HepG2 (cell line): ENCODE results near the gene NUDT9. TPM values are rescaled to one million over a fixed set of nuclear protein-coding genes. Genes with fewer than 3 reads are reported as not detected.

Experiments used
- BRD4 ChIP-seq: sonication (generic); formaldehyde crosslinking; IDR thresholded peaks from 2 replicates; pipeline ENCODE4 v1.4.0; 2020; ENCODE audit warnings: missing genetic modification reagents
- DPF2 ChIP-seq: sonication (generic); formaldehyde crosslinking; IDR thresholded peaks from 2 replicates; pipeline ENCODE4 v1.4.0; 2020; ENCODE audit warnings: mild to moderate bottlenecking, low read depth, missing genetic modification reagents, borderline replicate concordance
- GFI1 ChIP-seq: sonication (generic); formaldehyde crosslinking; IDR thresholded peaks from 2 replicates; pipeline ENCODE4 v1.5.0; 2020; ENCODE audit warnings: missing genetic modification reagents, mild to moderate bottlenecking, borderline replicate concordance
- HES4 ChIP-seq: sonication (generic); formaldehyde crosslinking; IDR thresholded peaks from 2 replicates; pipeline ENCODE4 v1.9.0; 2021; ENCODE audit warnings: mild to moderate bottlenecking, missing genetic modification reagents, borderline replicate concordance
- NFIB ChIP-seq: sonication (generic); formaldehyde crosslinking; IDR thresholded peaks from 2 replicates; pipeline ENCODE4 v1.9.0; 2021; ENCODE audit warnings: missing genetic modification reagents, mild to moderate bottlenecking, borderline replicate concordance
- NFIC ChIP-seq: IDR thresholded peaks from 2 replicates; pipeline ENCODE4 v1.6.1; 2012; ENCODE audit warnings: mild to moderate bottlenecking, low read length, inconsistent platforms
- NFYB ChIP-seq: sonication (generic); formaldehyde crosslinking; IDR thresholded peaks from 2 replicates; pipeline ENCODE4 v1.4.0; 2020; ENCODE audit warnings: missing genetic modification reagents
- SMAD1 ChIP-seq: sonication (generic); formaldehyde crosslinking; IDR thresholded peaks from 2 replicates; pipeline ENCODE4 v1.4.0; 2020; ENCODE audit warnings: missing genetic modification reagents, low read depth, mild to moderate bottlenecking, borderline replicate concordance
- SNAPC4 ChIP-seq: sonication (generic); formaldehyde crosslinking; IDR thresholded peaks from 2 replicates; pipeline ENCODE4 v1.4.0; 2020; ENCODE audit warnings: mild to moderate bottlenecking, missing genetic modification reagents
- SP4 ChIP-seq: sonication (generic); formaldehyde crosslinking; IDR thresholded peaks from 2 replicates; pipeline ENCODE4 v1.8.1; 2023; ENCODE audit warnings: mild to moderate bottlenecking, missing genetic modification reagents
- TRIM22 ChIP-seq: fragments of 450-650 bp; IDR thresholded peaks from 2 replicates; pipeline ENCODE4 v1.6.1; 2017
- TSC22D2 ChIP-seq: sonication (generic); formaldehyde crosslinking; IDR thresholded peaks from 2 replicates; pipeline ENCODE4 v1.5.1; 2020; ENCODE audit warnings: missing genetic modification reagents, mild to moderate bottlenecking, borderline replicate concordance
- XRCC5 ChIP-seq: fragments of 200-400 bp; formaldehyde crosslinking; optimal IDR thresholded peaks from 2 replicates; pipeline ENCODE3; 2017; ENCODE audit warnings: mild to moderate bottlenecking, low read length
- ZKSCAN5 ChIP-seq: sonication (generic); formaldehyde crosslinking; IDR thresholded peaks from 2 replicates; pipeline ENCODE4 v1.5.1; 2020; ENCODE audit warnings: mild to moderate bottlenecking, missing genetic modification reagents
- ZNF30 ChIP-seq: sonication (generic); formaldehyde crosslinking; IDR thresholded peaks from 2 replicates; pipeline ENCODE4 v1.5.0; 2020; ENCODE audit warnings: mild to moderate bottlenecking, missing genetic modification reagents
- ZNF343 ChIP-seq: sonication (generic); formaldehyde crosslinking; IDR thresholded peaks from 2 replicates; pipeline ENCODE4 v1.4.0; 2020; ENCODE audit warnings: mild to moderate bottlenecking, missing genetic modification reagents
- ZNF564 ChIP-seq: sonication (generic); formaldehyde crosslinking; IDR thresholded peaks from 2 replicates; pipeline ENCODE4 v1.8.1; 2023; ENCODE audit warnings: mild to moderate bottlenecking, missing genetic modification reagents
- polyA plus RNA-seq, 8 experiments: library from polyadenylated mRNA; depleted of rRNA in 3 of 8; stranded (reverse) in 7 of 8; unstranded in 1 of 8; fragments of >200 nt; fragmentation: Illumina TruSeq in 4 of 8; extraction: Trizol in 4 of 8; gene quantifications; 2 replicates each; pipeline versions ENCODE4 v1.2.1 to v1.2.3, GENCODE V29; 2011 to 2016; ENCODE audit warnings: low read depth in 4 of 8, missing spikeins in 1 of 8, mixed read lengths in 1 of 8; ENCODE audit not compliant: insufficient read depth in 1 of 8
- total RNA-seq, 5 experiments: library from RNA; depleted of rRNA; stranded (reverse); fragments of >200 nt; fragmentation: Illumina TruSeq; extraction: Trizol; gene quantifications; 2 replicates each; pipeline ENCODE4 v1.2.3, GENCODE V29; 2016; ENCODE audit warnings: low read depth in 1 of 5
- TF ChIP-seq, protein P1 (sequence below), 2 experiments: IDR thresholded peaks; 2 replicates each; pipeline ENCODE4 v1.6.1; 2011 to 2012; ENCODE audit warnings: low read length in 2 of 2, borderline replicate concordance in 1 of 2, low read depth in 1 of 2, mild to moderate bottlenecking in 1 of 2, moderate library complexity in 1 of 2

NUDT9 gene
- total and polyA plus RNA-seq, 2 of the 13 experiments (the other 11 are each of a cell fraction or from before 2014, with no cell fraction given) = 10.4 to 12.3 TPM

- TF ChIP-seq, protein P1, sequence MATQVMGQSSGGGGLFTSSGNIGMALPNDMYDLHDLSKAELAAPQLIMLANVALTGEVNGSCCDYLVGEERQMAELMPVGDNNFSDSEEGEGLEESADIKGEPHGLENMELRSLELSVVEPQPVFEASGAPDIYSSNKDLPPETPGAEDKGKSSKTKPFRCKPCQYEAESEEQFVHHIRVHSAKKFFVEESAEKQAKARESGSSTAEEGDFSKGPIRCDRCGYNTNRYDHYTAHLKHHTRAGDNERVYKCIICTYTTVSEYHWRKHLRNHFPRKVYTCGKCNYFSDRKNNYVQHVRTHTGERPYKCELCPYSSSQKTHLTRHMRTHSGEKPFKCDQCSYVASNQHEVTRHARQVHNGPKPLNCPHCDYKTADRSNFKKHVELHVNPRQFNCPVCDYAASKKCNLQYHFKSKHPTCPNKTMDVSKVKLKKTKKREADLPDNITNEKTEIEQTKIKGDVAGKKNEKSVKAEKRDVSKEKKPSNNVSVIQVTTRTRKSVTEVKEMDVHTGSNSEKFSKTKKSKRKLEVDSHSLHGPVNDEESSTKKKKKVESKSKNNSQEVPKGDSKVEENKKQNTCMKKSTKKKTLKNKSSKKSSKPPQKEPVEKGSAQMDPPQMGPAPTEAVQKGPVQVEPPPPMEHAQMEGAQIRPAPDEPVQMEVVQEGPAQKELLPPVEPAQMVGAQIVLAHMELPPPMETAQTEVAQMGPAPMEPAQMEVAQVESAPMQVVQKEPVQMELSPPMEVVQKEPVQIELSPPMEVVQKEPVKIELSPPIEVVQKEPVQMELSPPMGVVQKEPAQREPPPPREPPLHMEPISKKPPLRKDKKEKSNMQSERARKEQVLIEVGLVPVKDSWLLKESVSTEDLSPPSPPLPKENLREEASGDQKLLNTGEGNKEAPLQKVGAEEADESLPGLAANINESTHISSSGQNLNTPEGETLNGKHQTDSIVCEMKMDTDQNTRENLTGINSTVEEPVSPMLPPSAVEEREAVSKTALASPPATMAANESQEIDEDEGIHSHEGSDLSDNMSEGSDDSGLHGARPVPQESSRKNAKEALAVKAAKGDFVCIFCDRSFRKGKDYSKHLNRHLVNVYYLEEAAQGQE (IDR thresholded peaks at IDR 0.05; ENCODE audit: borderline replicate concordance in 1 of 2, low read depth in 1 of 2, low read length in 2 of 2) = no peak
- TF ChIP-seq ZNF30 (CRISPR knock-in tag) = 0 out of 2 replicates have a peak, but pooled peaks have one; percentile 1
- peak; percentile 81 for TF ChIP-seq ZNF343 (CRISPR knock-in tag)
- peak; percentile 20 for TF ChIP-seq XRCC5
- no peak for TF ChIP-seq NFYB
- TF ChIP-seq NFIB (CRISPR knock-in tag) = no peak
- peak; percentile 62; the same call in 1 of the 2 replicates for TF ChIP-seq SMAD1 (CRISPR knock-in tag)
- TF ChIP-seq TSC22D2 (CRISPR knock-in tag) = no peak
- TF ChIP-seq DPF2 (CRISPR knock-in tag) = no peak
- TF ChIP-seq ZKSCAN5 (CRISPR knock-in tag) = 0 out of 2 replicates have a peak, but pooled peaks have one; percentile 43
- TF ChIP-seq SNAPC4 (CRISPR knock-in tag) = peak; percentile 80; the same call in 1 of the 2 replicates
- peak; percentile 91; the same call in 1 of the 2 replicates for TF ChIP-seq BRD4
- TF ChIP-seq TRIM22 = no peak
- 0 out of 2 replicates have a peak, but pooled peaks have one; percentile 31 for TF ChIP-seq ZNF564 (CRISPR knock-in tag)
- TF ChIP-seq NFIC = peak; percentile 55; the same call in 1 of the 2 replicates
- peak; percentile 92 for TF ChIP-seq GFI1 (CRISPR knock-in tag)
- TF ChIP-seq SP4 (CRISPR knock-in tag) = peak; percentile 59
- TF ChIP-seq HES4 (CRISPR knock-in tag) = peak; percentile 69; the same call in 1 of the 2 replicates
Measured at GRCh38 chr4:87422104-87423052, at the start of gene NUDT9 (continued).
